ENCODE data around the gene CTSE.

- TF ChIP-seq CTCF (IDR thresholded peaks at IDR 0.05): no peak
- no peak for TF ChIP-seq SIN3A (IDR thresholded peaks at IDR 0.05; ENCODE audit: borderline replicate concordance, insufficient read depth, low read depth, low read length)
- no peak for TF ChIP-seq REST (IDR thresholded peaks at IDR 0.05; ENCODE audit: insufficient read depth in 1 of 2, low read depth in 2 of 2, low read length in 1 of 2)
- no peak for TF ChIP-seq POLR2AphosphoS5 (IDR thresholded peaks at IDR 0.05; ENCODE audit: low read depth, low read length)
Measured at GRCh38 chr1:205981257-205981656, 42.4 kb downstream of the CTSE start.

Measured in Panc1 (cell line).